ENCODE measurements around the gene ARID5B.

The ARID5B gene

DNA sequence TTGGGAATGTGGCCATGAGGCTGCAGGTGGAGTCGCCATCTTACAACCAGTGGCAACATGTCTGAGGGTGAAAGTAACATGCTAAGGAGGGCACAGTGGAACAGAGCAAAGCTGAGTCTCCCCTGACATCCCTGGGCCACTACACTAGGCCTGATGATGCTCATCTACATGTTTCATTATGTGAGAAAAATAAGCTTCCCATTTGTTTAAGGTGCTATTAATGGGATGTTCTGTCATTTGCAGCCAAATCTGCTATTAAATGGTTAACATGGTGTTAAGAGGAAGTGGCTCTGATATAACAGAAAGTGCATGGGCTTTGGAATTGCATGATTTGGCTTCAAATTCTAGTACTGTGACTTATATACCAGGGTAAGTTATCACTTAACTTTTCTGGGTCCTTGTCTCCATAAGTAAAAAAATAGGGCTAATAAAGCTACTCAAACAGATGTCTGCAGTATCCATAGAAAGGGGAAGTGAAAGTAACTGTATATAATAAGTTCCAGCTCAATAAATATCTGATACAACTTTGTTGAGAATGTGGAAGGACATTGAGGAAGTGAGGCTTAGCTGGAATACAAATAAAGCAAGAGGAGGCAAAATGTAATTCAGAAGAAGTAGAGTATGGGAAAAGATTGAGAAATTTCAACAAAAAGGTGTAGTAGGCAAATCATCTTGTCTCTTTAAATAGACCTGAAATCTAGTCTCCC, 208.2 kb downstream of the ARID5B start:
- no peak for DNase-seq

DNA sequence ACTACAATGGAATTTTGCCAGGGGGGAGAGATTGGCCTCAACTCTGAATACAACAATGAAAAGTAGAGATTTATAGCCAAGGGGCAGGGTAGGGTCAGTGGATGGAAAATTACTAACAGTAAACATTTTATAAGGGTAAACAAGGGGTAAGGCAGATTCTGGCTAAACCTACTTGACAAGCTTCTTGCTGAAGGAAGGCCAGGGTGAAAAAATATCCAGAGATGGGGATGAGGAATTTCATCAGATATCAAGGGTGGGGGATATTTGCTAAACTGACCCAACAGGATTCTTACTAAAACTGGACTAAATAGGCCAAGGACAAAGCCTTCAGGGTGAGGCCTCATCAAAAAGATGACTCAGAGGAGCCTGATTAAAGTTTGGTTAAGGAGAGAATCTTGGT, 210.8 kb downstream of the ARID5B start:
- no peak for DNase-seq

DNA sequence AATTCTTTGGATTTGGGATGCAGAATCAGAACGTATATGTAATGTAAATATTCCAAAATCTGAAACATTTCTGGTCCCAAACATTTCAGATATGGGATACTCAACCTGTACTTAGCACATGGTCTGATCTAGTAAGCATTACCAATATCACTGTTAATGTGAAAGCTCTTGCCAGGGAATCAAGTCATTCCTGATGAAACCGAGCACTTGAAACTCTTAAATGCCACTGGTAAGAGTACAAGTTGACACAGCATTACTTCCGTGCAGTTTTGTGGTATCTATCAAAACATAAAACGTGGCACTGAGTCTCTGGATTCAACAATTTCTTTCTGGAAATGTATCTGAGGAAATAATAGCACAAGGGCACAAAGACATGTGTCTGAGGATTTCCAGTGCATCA, 211.5 kb downstream of the ARID5B start:
- no peak for DNase-seq

DNA sequence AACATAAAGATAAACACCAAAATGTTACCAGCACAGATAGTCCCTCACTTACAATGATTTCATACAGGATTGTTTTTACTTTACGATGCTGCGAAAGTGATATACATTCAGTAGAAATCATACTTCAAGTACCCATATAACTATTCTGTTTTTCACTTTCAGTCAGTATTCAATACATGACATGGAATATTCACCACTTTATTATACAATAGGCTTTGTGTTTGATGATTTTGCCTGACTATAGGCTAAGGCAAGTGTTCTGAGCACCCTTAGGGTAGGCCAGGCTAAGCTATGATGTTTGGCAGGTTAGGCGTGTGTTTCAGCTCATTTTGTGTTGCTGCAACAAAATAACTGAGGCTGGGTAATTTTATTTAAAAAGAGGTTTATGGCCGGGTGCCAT, 212.2 kb downstream of the ARID5B start:
- DNase-seq = no peak

DNA sequence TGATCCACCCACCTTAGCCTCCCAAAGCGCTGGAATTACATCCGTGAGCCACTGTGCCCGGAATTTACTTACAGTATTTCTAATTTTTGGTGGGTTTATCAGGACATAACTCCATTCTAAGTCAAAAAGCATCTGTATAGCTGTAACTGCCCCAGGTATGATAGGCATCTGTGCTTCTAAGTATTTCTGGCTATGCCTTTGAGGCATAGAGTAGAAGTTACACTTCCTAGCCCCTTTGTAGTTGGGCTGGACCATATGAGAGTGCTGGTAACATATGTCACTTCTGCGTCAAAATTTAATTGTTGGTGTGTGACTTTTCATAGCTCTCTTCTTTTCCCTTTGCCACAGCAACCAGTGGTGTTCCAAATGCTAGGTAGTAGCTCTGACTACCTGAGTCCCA, 213.8 kb downstream of the ARID5B start:
- no peak for DNase-seq

DNA sequence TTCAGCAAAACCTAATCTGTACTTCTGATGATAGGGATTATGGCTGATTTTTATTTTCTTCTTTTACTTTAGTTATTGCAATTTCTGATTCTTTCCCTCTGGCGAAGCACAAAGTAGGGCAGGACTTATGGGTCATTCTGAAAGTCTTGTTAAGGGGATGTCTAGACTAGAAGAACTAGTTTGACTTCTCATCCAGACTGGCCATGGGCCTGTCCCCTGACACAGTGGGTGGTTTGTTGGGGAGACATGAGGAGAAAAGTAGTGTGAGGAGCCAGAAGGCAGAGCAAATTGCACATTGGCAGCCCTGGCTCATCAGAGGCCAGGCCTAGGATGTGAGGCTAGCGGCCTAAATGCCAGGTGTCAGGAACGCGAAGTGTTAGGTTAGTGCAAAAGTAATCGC, 214.3 kb downstream of the ARID5B start:
- DNase-seq = no peak

DNA sequence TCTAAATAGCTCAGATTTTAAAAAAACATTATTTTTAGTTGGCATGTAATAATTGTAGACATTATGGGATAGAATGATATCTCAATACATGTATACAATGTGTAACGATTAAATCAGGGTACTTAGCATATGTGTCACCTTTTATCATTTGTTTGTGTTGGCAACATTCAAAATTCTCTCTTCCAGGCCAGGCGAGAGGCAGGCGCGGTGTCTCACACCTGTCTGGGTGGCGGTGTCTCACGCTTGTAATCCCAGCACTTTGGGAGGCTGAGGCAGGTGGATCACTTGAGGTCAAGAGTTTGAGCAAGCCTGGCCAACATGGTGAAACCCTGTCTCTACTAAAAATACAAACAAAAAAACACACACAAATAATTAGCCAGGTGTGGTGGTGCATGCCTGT, 215.4 kb downstream of the ARID5B start:
- DNase-seq = no peak

DNA sequence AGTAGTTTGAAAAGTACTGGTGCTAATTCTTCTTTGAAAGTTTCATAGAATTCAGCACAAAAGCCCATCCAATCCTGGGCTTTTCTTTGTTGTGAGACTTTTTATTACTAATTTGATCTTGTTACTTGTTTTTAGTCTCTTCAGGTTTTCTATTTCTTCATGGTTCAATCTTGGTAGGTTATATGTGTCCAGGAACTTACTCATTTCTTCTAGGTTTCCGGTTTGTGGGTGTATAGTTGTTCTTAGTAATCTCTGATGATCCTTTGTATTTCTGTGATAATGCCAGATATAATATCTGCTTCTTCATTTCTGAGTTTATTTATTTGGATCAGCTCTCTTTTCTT, 219.7 kb downstream of the ARID5B start:
- no peak for DNase-seq

DNA sequence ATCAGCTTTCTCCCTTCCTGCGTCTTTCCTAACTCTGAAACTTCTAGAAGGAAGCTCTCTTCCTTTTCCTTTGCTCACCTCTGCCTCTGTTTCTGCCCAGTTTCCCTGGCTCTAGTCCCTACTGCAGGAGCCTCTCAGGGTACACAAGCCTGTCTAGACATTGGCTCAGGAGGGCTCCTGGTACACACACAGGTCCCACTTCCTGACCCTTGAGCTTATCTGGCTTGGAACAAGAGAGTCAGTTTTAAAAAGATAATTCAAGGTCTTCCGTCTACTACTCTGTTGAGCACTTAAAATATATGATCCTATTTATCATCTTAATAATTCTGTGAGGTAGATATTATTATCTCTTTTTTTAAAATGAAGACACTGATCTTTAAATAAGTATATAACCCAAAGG, 226.5 kb downstream of the ARID5B start:
- DNase-seq = no peak

DNA sequence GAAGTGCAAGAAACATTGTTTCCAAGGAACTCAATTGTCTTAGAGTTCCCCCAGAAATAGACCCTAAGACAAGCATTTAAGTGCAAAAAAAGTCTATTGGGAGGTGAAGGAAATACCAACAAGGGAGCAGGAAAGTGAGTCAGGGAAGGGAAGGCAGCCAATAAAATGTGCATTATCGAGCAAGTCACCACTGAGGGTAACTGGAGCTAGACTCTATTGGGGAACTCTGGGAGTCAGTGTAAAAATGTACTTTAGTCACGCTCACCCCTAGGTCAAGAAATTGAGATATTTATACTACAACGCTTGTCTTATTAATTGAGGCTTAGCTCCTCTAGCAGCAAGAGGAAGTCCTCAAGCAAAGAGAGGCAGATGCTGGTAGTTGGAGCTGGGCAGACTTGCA, 229.4 kb downstream of the ARID5B start:
- no peak for DNase-seq

DNA sequence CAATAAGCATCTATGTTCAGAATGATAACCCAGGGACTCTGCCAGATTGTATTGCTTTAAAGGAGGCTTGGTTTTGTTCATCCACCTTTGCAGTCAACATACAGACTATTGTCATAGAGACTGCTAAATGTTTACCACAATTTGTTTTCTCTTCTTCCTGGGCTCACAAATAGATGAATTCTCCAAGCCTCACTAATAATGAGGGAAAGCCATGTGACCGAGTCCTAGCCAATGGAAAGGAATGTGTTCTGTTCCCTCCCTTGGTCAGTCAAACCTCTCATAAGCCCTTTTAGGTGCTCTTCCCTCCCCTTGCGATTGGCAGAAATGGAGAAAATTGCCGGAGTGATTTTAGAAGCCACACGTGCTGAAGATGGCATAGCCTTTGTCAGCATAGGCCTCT, 230.2 kb downstream of the ARID5B start:
- DNase-seq = no peak

DNA sequence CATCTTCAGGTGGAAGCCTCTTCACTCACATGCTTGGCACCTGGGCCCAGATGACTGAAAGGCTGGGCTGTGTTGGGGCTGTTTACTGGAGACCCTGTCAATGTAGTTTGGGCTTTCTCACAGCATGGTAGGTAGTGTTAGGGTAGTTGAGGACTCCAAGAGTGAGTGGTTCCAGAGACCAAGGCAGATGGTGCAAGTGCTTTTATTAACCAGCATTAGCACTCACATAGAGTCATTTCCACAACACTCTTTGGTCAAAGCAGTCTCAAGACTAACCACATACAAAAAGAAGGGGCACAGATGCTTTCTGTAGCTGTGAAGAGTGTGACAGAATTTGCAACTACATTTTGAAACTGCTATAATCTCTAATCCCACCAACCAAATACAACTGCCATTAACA, 232.1 kb downstream of the ARID5B start:
- no peak for DNase-seq

DNA sequence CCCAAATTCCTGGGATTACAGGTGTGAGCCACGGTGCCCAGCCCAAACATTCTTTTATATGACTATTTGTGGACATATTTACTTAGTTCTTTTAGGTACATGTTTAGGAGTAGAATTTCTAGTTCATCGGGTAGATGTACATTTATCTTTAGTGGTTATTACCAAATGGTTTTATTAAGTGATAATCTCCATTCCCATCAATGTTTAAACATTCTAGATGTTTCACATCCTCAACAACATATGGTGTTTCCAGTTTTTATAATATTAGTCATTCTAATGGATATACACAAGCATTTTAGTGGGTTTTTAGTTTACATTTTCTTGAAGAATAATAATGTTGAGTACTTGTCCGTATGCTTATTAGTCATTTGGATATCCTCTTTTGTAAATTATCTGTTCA, 235.4 kb downstream of the ARID5B start:
- DNase-seq = no peak

Data from NCI-H2227 treated with DMSO at 0.1 percent for 48 hours (cell line).